ENCODE results near the gene SAMD13. TPM values are rescaled to one million over a fixed set of nuclear protein-coding genes. Genes with fewer than 3 reads are reported as not detected.
A peak's percentile ranks its signal among the peaks of the same experiment; 100 is the strongest.

SAMD13 gene
- total and polyA plus RNA-seq, 8 donors = 0.84 to 8.6 (median 8.2) TPM

DNA sequence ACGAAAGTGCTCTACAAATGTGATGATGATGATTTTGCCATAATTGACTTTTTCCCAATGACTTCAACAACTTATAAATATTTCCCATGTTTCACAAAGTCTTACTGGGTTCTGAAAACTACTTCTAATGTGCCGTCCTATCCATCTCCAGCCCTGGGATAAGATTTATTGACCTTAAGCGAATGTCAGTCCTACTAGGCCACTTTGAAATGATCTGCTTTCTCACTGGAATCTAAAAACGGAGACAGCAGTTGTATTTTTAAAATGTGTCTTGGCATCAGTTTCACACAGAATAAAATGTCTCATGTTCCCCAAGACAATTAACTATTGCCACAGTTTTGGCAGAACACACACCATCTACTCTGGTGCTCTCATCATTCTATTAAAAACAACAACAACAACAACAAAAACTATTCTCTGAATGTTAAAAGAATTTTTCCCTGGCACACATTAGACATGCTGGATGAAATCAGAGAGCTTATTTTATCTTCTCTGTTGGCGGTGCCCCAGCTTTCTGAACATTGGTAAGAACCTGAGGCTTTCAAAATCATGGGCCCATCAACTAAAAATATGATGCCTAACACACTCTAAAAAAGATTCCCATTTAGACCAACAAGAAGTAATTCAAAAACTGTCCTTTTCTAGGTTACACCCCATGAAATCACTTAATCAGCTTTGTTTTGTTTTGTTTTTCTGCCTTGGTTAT, 73.6 kb downstream of the SAMD13 start:
- H3K4me3 ChIP-seq = no peak overlapping the region
- H3K27me3 ChIP-seq = no peaks in the 10 kb centered on the region
- no peak overlapping the region for H3K27ac ChIP-seq
- intact Hi-C loops (cut with DNase I) = no loop called here
- TF ChIP-seq, protein P1, sequence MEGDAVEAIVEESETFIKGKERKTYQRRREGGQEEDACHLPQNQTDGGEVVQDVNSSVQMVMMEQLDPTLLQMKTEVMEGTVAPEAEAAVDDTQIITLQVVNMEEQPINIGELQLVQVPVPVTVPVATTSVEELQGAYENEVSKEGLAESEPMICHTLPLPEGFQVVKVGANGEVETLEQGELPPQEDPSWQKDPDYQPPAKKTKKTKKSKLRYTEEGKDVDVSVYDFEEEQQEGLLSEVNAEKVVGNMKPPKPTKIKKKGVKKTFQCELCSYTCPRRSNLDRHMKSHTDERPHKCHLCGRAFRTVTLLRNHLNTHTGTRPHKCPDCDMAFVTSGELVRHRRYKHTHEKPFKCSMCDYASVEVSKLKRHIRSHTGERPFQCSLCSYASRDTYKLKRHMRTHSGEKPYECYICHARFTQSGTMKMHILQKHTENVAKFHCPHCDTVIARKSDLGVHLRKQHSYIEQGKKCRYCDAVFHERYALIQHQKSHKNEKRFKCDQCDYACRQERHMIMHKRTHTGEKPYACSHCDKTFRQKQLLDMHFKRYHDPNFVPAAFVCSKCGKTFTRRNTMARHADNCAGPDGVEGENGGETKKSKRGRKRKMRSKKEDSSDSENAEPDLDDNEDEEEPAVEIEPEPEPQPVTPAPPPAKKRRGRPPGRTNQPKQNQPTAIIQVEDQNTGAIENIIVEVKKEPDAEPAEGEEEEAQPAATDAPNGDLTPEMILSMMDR (IDR thresholded peaks at IDR 0.05) = no peak
- ATAC-seq (no peak), DNase-seq (peak in 2 of 4 donors; percentile 9 to 15)
- H3K4me1 ChIP-seq = peaks cover 0 to 4% of the 10 kb centered on the region in 2 donors
- no peaks in the 10 kb centered on the region for H3K36me3 ChIP-seq
- no peaks in the 10 kb centered on the region for H3K9me3 ChIP-seq

GRCh38 chr1:84376000-84376910, 74.7 kb downstream of the SAMD13 start:
- intact Hi-C loops (cut with DNase I) = no loop called here
- DNase-seq (no peak), ATAC-seq (no peak)
- Histone ChIP-seq H3K9me3 (no peaks in the 10 kb centered on the region), H3K27me3 (no peaks in the 10 kb centered on the region), H3K4me1 (peaks cover 0 to 4% of the 10 kb centered on the region in 2 donors), H3K4me3 (no peak overlapping the region), H3K36me3 (no peaks in the 10 kb centered on the region), H3K27ac (no peak overlapping the region)
- TF ChIP-seq, protein P1 (IDR thresholded peaks at IDR 0.05) = no peak

DNA sequence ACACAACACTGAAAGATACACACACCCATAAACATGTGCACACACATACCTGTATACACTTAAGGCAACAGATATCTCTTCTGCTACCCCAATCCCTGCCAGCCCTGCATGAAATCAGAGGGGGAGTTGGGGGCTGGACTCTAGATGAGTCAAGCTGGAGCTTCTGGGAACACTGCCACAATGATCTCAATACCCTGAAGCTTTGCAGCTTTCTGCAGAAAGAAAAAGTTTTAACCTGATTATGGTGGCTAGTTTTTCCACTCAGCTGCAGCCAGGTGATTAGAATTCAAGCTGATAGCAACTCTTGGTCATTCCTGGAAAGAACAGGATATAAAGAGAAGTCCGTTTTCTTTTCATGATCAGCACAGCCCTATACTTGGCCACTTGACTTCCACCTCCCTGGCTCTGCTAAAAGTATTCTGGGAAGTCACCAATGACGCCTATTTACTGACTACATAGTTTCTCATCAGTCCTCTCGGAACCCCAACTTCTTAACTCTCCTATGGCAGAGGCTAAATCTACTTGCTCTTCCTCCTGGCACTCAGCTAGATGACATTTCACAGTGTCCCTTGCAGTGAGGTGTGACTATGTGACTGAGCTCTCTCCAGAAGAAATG, 76.1 kb downstream of the SAMD13 start:
- peak; percentile 58 for ATAC-seq
- intact Hi-C loops (cut with DNase I) = no loop called here

GRCh38 chr1:84379138-84379916, 77.8 kb downstream of the SAMD13 start:
- Histone ChIP-seq H3K36me3 (no peaks in the 10 kb centered on the region), H3K4me3 (no peak overlapping the region), H3K4me1 (peaks cover 0 to 4% of the 10 kb centered on the region in 2 donors), H3K27ac (no peak overlapping the region), H3K27me3 (no peaks in the 10 kb centered on the region), H3K9me3 (no peaks in the 10 kb centered on the region)
- intact Hi-C loops (cut with DNase I) = no loop called here
- TF ChIP-seq, protein P1 (IDR thresholded peaks at IDR 0.05) = no peak
- no peak for DNase-seq
- peak; percentile 67 for ATAC-seq

More for the DNA sequence above, 76.1 kb downstream of the SAMD13 start:
- DNase-seq = peak in 1 of 4 donors; percentile 16
- H3K4me3 ChIP-seq = no peak overlapping the region
- no peaks in the 10 kb centered on the region for H3K36me3 ChIP-seq
- TF ChIP-seq, protein P1 (IDR thresholded peaks at IDR 0.05) = no peak
- no peaks in the 10 kb centered on the region for H3K9me3 ChIP-seq
- H3K4me1 ChIP-seq = peaks cover 0 to 4% of the 10 kb centered on the region in 2 donors
- H3K27ac ChIP-seq = no peak overlapping the region
- no peaks in the 10 kb centered on the region for H3K27me3 ChIP-seq
